Ishikawa (cell line): ENCODE data around the gene ZYX.

Source experiments
- CEBPB ChIP-seq: IDR thresholded peaks from 2 replicates; pipeline ENCODE4 v1.6.1; 2012
- CREB1 ChIP-seq: IDR thresholded peaks from 2 replicates; pipeline ENCODE4 v1.6.1; 2012; ENCODE audit warnings: low read depth
- EGR1 ChIP-seq: IDR thresholded peaks from 2 replicates; pipeline ENCODE4 v1.6.1; 2012
- EP300 ChIP-seq: IDR thresholded peaks from 2 replicates; pipeline ENCODE4 v1.6.1; 2012; ENCODE audit warnings: borderline replicate concordance
- FOXM1 ChIP-seq: IDR thresholded peaks from 2 replicates; pipeline ENCODE4 v1.6.1; 2012; ENCODE audit warnings: low read depth, borderline replicate concordance
- MAX ChIP-seq: IDR thresholded peaks from 2 replicates; pipeline ENCODE4 v1.6.1; 2012
- NFIC ChIP-seq: IDR thresholded peaks from 2 replicates; pipeline ENCODE4 v1.6.1; 2012
- RAD21 ChIP-seq: IDR thresholded peaks from 2 replicates; pipeline ENCODE4 v1.6.1; 2012; ENCODE audit warnings: low read depth
- REST ChIP-seq: IDR thresholded peaks from 2 replicates; pipeline ENCODE4 v1.6.1; 2012; ENCODE audit warnings: low read depth, mild to moderate bottlenecking
- TAF1 ChIP-seq: IDR thresholded peaks from 2 replicates; pipeline ENCODE4 v1.6.1; 2012; ENCODE audit warnings: low read depth, mild to moderate bottlenecking
- TCF12 ChIP-seq: IDR thresholded peaks from 2 replicates; pipeline ENCODE4 v1.6.1; 2012; ENCODE audit warnings: low read depth
- TEAD4 ChIP-seq: IDR thresholded peaks from 2 replicates; pipeline ENCODE4 v1.6.1; 2012
- YY1 ChIP-seq: IDR thresholded peaks from 2 replicates; pipeline ENCODE4 v1.6.1; 2012; ENCODE audit warnings: low read depth
- ZBTB7A ChIP-seq: IDR thresholded peaks from 2 replicates; pipeline ENCODE4 v1.6.1; 2012; ENCODE audit warnings: low read depth
- TF ChIP-seq, protein P1 (sequence below): IDR thresholded peaks from 2 replicates; pipeline ENCODE4 v1.6.1; 2012

Gene ZYX

GRCh38 chr7:143415742-143416397 is 34.7 kb downstream of the ZYX start:
- TF ChIP-seq CREB1 (no peak), RAD21 (no peak), MAX (no peak), YY1 (no peak), ZBTB7A (no peak), CEBPB (no peak), NFIC (no peak), FOXM1 (no peak), TAF1 (no peak), TCF12 (no peak), TEAD4 (no peak), EP300 (no peak), REST (no peak), EGR1 (no peak)
- TF ChIP-seq, protein P1, sequence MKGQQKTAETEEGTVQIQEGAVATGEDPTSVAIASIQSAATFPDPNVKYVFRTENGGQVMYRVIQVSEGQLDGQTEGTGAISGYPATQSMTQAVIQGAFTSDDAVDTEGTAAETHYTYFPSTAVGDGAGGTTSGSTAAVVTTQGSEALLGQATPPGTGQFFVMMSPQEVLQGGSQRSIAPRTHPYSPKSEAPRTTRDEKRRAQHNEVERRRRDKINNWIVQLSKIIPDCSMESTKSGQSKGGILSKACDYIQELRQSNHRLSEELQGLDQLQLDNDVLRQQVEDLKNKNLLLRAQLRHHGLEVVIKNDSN, result no peak

GRCh38 chr7:143416565-143417149 is 35.5 kb downstream of the ZYX start:
- TF ChIP-seq RAD21 (peak; percentile 77), CREB1 (no peak), YY1 (no peak), ZBTB7A (no peak), EP300 (no peak)

GRCh38 chr7:143417734-143418383 is 36.7 kb downstream of the ZYX start:
- no peak for TF ChIP-seq EGR1
- TF ChIP-seq, protein P1, result no peak

DNA sequence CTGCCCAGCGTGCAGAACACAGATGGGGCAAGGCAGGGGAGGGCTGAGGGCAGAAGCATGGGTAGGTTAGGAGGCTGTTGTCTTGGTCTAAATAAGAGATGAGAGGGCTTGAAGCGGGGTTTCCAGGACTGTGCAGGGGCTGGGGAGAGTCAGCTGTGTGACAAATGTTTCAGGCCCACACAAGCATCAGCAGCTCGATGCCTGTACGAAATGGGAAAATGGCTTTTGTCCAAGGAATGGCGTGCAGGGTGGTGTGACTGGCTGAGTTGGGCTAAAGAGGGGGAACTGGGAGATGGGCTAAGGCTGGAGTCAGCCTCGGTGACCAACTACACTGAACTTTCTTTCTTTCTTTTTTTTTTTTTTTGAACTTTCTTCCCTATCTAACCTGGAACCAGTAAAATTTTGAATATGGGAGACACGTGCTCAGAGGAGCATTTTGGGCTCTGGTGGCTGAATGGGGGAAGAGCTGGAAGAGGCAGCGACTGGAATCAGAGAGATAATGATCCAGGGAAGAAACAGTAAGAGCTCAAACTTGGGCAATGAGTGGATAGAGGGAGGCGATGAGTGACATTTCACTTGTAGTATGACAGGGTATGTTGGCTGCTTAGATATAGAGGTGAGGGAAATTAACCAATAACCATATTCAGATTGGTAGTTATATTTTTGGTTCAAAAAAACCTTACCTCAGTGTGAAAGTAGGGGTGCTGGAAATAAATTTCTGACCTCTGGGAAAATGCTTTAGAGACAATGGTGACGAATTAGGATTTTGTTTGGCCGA is 37.7 kb downstream of the ZYX start:
- no peak for TF ChIP-seq REST
- TF ChIP-seq EP300, result no peak
- no peak for TF ChIP-seq CREB1
- no peak for TF ChIP-seq YY1
- TF ChIP-seq CEBPB, result no peak
- TF ChIP-seq RAD21, result no peak
- TF ChIP-seq TAF1, result no peak
- TF ChIP-seq NFIC, result no peak
- no peak for TF ChIP-seq TEAD4
- TF ChIP-seq TCF12, result no peak
- TF ChIP-seq, protein P1, result no peak
- TF ChIP-seq MAX, result no peak

DNA sequence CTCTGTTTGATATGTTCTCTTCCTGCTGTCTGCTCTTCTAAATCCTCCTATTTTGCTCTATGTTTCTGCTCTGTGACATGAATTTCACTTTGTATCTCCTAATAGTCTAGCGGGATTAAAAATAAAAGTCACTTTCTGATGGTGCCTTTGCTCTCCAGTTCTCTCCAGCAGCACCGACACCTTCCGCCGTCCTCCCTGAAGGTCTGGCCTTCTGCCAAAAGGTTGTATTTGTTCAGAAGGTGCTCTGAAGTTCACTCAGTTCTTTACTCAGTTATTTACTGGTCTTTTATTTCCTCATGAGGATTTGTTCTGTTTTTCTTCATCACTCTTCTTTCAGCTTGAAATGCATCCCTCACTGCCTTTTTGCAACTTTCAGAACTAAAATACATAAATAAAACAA is 38.7 kb downstream of the ZYX start:
- TF ChIP-seq EP300, result no peak
- TF ChIP-seq EGR1, result no peak
- TF ChIP-seq FOXM1, result no peak
- TF ChIP-seq YY1, result no peak
- TF ChIP-seq NFIC, result no peak
- no peak for TF ChIP-seq CEBPB
- TF ChIP-seq ZBTB7A, result no peak
- no peak for TF ChIP-seq TAF1
- no peak for TF ChIP-seq REST
- no peak for TF ChIP-seq CREB1
- TF ChIP-seq RAD21, result no peak
- TF ChIP-seq TCF12, result no peak
- TF ChIP-seq TEAD4, result no peak
- TF ChIP-seq, protein P1, result no peak
- no peak for TF ChIP-seq MAX
